A673 (cell line): Measurements from ENCODE around the gene PIK3CD. TPM values are rescaled to one million over a fixed set of nuclear protein-coding genes. Genes with fewer than 3 reads are reported as not detected.

ENCODE experiments used
- BruUV-seq: library from RNA; stranded (reverse); fragments of 400-500 nt; replicated peaks from 2 replicates; lab custom pipeline; 2021; lab: Mats Ljungman, UMichigan
- CTCF ChIA-PET: fragments of 300-600 bp; sonication (Branson Sonifier 250); formaldehyde crosslinking; loops from one replicate; lab custom pipeline; 2022; ENCODE audit warnings: antibody characterized with exemption; lab: Charles Lee
- POLR2A ChIA-PET: fragments of 300-600 bp; sonication (Branson Sonifier 250); formaldehyde crosslinking; loops from one replicate; lab custom pipeline; 2022; ENCODE audit warnings: antibody characterized with exemption; ENCODE audit not compliant: low non-redundant PET; lab: Charles Lee
- DNase-seq: peaks from one replicate; pipeline ENCODE4 v3.0.0-alpha.2; 2015; ENCODE audit warnings: low spot score
- H3K27ac ChIP-seq: fragments of 200-600 bp; sonication (generic); 2 replicates; pipeline ENCODE4 v1.5.1; 2016; ENCODE audit warnings: mixed run types, low read depth, mild to moderate bottlenecking, mixed read lengths, antibody characterized with exemption, low read length; ENCODE audit not compliant: poor library complexity, severe bottlenecking
- H3K27me3 ChIP-seq: fragments of 200-600 bp; sonication (generic); replicated peaks from 2 replicates; pipeline ENCODE4 v1.6.1; 2017; ENCODE audit warnings: mixed run types, low read depth, mild to moderate bottlenecking, mixed read lengths, antibody characterized with exemption, low read length; ENCODE audit not compliant: insufficient read depth, poor library complexity
- H3K36me3 ChIP-seq: fragments of 200-600 bp; sonication (generic); 2 replicates; pipeline ENCODE4 v1.6.1; 2016; ENCODE audit warnings: mixed run types, mild to moderate bottlenecking, mixed read lengths, antibody characterized with exemption, low read length; ENCODE audit not compliant: insufficient read depth, poor library complexity, severe bottlenecking
- H3K4me1 ChIP-seq: fragments of 200-600 bp; sonication (generic); 2 replicates; pipeline ENCODE4 v1.6.1; 2017; ENCODE audit warnings: mixed run types, mild to moderate bottlenecking, mixed read lengths, antibody characterized with exemption, low read length; ENCODE audit not compliant: insufficient read depth, poor library complexity, severe bottlenecking
- H3K4me3 ChIP-seq: fragments of 200-600 bp; sonication (generic); 2 replicates; pipeline ENCODE4 v1.5.1; 2016; ENCODE audit warnings: low read depth, mixed run types, mild to moderate bottlenecking, mixed read lengths, low read length; ENCODE audit not compliant: poor library complexity, severe bottlenecking
- H3K9me3 ChIP-seq: fragments of 200-600 bp; sonication (generic); 2 replicates; pipeline ENCODE4 v1.6.1; 2016; ENCODE audit warnings: mixed run types, low read depth, mild to moderate bottlenecking, mixed read lengths, antibody characterized with exemption, low read length; ENCODE audit not compliant: poor library complexity, severe bottlenecking
- EZH2 ChIP-seq: fragments of 200-600 bp; sonication (generic); IDR thresholded peaks from 2 replicates; pipeline ENCODE4 v1.6.1; 2017; ENCODE audit warnings: borderline replicate concordance, low read depth, mild to moderate bottlenecking, mixed read lengths, antibody characterized with exemption, low read length; ENCODE audit not compliant: poor library complexity, severe bottlenecking
- intact Hi-C: fragments of 100-400 bp; cut with micrococcal nuclease; formaldehyde crosslinking; loops from one replicate; pipeline ENCODE4 v1.10.0; 2022; ENCODE audit not compliant: unreplicated experiment
- total RNA-seq: library from RNA; stranded (reverse); gene quantifications from 2 replicates; pipeline ENCODE4 v1.2.3, GENCODE V29; 2021
- TF ChIP-seq, protein P1 (sequence below): fragments of 300-800, 200-600 bp; sonication (generic); conservative IDR thresholded peaks from 2 replicates; pipeline ENCODE4 v1.5.1; 2017; ENCODE audit warnings: low read depth, mild to moderate bottlenecking, antibody characterized with exemption, low read length, moderate library complexity, mixed read lengths

PIK3CD gene
- total RNA-seq, 1 experiment from 2014 or later, result 2.1 TPM

DNA sequence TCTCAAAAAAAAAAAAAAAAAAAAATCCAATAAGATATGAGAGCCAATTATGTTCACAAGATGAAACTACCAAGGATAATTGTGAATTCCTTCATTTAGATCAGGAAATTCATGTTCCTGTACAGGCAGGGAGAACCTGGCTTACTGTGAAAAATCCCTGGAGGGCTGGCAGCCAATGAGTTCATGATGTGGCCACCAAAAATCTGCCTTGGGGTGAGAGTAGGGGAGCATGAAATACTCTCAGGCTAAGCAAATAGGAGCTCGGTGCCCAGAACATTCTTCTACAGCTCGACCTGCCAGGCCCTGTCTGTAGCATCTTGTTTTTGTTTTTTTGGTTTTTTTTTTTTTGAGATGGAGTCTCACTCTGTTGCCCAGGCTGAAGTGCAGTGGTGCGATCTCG is 50.1 kb downstream of the PIK3CD start:
- POLR2A ChIA-PET, result no interaction called here
- H3K27ac ChIP-seq, result no peak overlapping the region
- no peak for TF ChIP-seq EZH2
- TF ChIP-seq, protein P1, sequence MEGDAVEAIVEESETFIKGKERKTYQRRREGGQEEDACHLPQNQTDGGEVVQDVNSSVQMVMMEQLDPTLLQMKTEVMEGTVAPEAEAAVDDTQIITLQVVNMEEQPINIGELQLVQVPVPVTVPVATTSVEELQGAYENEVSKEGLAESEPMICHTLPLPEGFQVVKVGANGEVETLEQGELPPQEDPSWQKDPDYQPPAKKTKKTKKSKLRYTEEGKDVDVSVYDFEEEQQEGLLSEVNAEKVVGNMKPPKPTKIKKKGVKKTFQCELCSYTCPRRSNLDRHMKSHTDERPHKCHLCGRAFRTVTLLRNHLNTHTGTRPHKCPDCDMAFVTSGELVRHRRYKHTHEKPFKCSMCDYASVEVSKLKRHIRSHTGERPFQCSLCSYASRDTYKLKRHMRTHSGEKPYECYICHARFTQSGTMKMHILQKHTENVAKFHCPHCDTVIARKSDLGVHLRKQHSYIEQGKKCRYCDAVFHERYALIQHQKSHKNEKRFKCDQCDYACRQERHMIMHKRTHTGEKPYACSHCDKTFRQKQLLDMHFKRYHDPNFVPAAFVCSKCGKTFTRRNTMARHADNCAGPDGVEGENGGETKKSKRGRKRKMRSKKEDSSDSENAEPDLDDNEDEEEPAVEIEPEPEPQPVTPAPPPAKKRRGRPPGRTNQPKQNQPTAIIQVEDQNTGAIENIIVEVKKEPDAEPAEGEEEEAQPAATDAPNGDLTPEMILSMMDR, result no peak

DNA sequence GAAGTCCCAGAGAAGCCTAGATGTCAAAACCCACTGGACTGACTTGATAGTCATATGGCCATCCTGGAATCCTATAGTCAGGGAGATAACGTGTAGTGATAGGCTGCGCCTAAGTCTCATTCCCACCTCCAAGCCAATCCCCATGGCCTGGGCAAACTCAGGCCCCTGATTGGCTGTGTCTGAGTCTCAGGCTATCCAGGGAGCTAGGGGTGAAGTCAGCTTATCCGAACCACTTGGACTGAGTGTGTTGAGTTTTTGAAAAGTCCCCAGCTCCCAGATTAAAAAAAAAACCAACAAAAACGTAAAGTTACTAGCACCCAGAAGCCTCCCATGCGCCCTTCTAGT is 51.6 kb downstream of the PIK3CD start:
- no peak overlapping the region for H3K27ac ChIP-seq
- H3K9me3 ChIP-seq, result no peaks in the 10 kb centered on the region
- ChIA-PET CTCF (interaction anchor here (0.6 kb wide), 1 partner anchor 273 kb away, joined by 3 read pairs; no protein-coding TSS in a partner anchor), POLR2A (no interaction called here)
- H3K36me3 ChIP-seq, result no peaks in the 10 kb centered on the region
- DNase-seq, result no peak
- intact Hi-C loops, result no loop called here
- no peaks in the 10 kb centered on the region for H3K4me1 ChIP-seq
- no peaks in the 10 kb centered on the region for H3K27me3 ChIP-seq
- H3K4me3 ChIP-seq, result no peak overlapping the region
- TF ChIP-seq EZH2, result no peak
- TF ChIP-seq, protein P1, result no peak
- BruUV-seq, result no TSS peak

More for the DNA sequence above, 50.1 kb downstream of the PIK3CD start:
- DNase-seq, result no peak
- CTCF ChIA-PET, result no interaction called here
- H3K9me3 ChIP-seq, result no peaks in the 10 kb centered on the region
- no peaks in the 10 kb centered on the region for H3K4me1 ChIP-seq
- no TSS peak for BruUV-seq
- no peaks in the 10 kb centered on the region for H3K27me3 ChIP-seq
- intact Hi-C loops, result no loop called here
- no peaks in the 10 kb centered on the region for H3K36me3 ChIP-seq
- no peak overlapping the region for H3K4me3 ChIP-seq

DNA sequence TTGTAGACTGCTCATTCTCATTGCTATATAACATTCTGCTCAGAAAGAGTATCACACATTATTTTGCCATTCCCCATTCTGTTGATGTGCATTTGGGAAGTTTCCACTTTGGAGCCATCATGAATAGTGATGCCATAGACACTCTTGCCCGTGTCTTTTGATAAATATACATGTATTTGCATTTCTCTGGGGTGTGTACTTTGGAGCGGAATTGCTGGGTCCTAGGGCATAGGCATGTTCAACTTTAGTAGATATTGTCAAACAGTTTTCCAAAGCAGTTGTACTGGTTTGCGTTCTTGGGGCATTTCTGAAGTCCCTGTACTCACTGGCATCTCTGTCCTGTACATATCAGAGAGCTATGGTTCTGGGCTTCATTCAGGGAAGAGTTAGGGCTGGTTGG is 52.1 kb downstream of the PIK3CD start:
- no peaks in the 10 kb centered on the region for H3K4me1 ChIP-seq
- DNase-seq, result no peak
- no peaks in the 10 kb centered on the region for H3K9me3 ChIP-seq
- POLR2A ChIA-PET, result no interaction called here
- no TSS peak for BruUV-seq
- no peak overlapping the region for H3K27ac ChIP-seq
- intact Hi-C loops, result no loop called here
- no peaks in the 10 kb centered on the region for H3K27me3 ChIP-seq
- TF ChIP-seq, protein P1, result no peak
- no peak for TF ChIP-seq EZH2
- H3K4me3 ChIP-seq, result no peak overlapping the region
- CTCF ChIA-PET, result no interaction called here
- no peaks in the 10 kb centered on the region for H3K36me3 ChIP-seq
